Thyroid gland (tissue), 4 donors: ENCODE results near the gene KLC3.

Source experiments
- CTCF ChIP-seq, 6 experiments: fragments of 200-600 bp in 3 of 6; fragments of 450-650 bp in 3 of 6; sonication (generic) in 3 of 6; IDR thresholded peaks; one replicate each; pipeline ENCODE4 v1.5.1; 2016 to 2019; ENCODE audit warnings: antibody characterized with exemption in 6 of 6, mild to moderate bottlenecking in 2 of 6, inconsistent platforms in 1 of 6, moderate library complexity in 1 of 6
- POLR2A ChIP-seq, 2 donors: fragments of 450-650 bp; IDR thresholded peaks; one replicate each; pipeline ENCODE4 v1.6.1; 2017; ENCODE audit warnings: antibody characterized with exemption in 2 of 2, mild to moderate bottlenecking in 2 of 2, moderate library complexity in 1 of 2

- no peak for TF ChIP-seq CTCF (IDR thresholded peaks at IDR 0.05)
- no peak for TF ChIP-seq POLR2A (IDR thresholded peaks at IDR 0.05)
Measured at GRCh38 chr19:45349430-45349941, 8.9 kb downstream of the KLC3 start.
